ENCODE data around the gene S1PR1.

GRCh38 chr1:101236516-101237228 lies at the start of gene S1PR1:
- TF ChIP-seq, protein P1, sequence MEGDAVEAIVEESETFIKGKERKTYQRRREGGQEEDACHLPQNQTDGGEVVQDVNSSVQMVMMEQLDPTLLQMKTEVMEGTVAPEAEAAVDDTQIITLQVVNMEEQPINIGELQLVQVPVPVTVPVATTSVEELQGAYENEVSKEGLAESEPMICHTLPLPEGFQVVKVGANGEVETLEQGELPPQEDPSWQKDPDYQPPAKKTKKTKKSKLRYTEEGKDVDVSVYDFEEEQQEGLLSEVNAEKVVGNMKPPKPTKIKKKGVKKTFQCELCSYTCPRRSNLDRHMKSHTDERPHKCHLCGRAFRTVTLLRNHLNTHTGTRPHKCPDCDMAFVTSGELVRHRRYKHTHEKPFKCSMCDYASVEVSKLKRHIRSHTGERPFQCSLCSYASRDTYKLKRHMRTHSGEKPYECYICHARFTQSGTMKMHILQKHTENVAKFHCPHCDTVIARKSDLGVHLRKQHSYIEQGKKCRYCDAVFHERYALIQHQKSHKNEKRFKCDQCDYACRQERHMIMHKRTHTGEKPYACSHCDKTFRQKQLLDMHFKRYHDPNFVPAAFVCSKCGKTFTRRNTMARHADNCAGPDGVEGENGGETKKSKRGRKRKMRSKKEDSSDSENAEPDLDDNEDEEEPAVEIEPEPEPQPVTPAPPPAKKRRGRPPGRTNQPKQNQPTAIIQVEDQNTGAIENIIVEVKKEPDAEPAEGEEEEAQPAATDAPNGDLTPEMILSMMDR (IDR thresholded peaks at IDR 0.05) = no peak
- no peak for TF ChIP-seq POLR2A (IDR thresholded peaks at IDR 0.05)
